Panc1 (cell line): ENCODE measurements around the gene BIRC6. TPM values are rescaled to one million over a fixed set of nuclear protein-coding genes. Genes with fewer than 3 reads are reported as not detected.
"Not testable (repeated sequence)": the region's sequence is repeated elsewhere in the genome, so short reads cannot be mapped to it uniquely, and the experiment has no call there.

Experiments used
- ATAC-seq: fragments of 200-7000 bp; cut with Tn5 transposase; 2 replicates; pipeline ENCODE4 v1.9.1; 2020; ENCODE audit warnings: mild to moderate bottlenecking, moderate library complexity
- BruUV-seq: library from RNA; stranded (reverse); fragments of 400-500 nt; replicated peaks from 2 replicates; lab custom pipeline; 2021; lab: Mats Ljungman, UMichigan
- CTCF ChIA-PET: fragments of 300-600 bp; sonication (Branson Sonifier 250); formaldehyde crosslinking; loops from one replicate; lab custom pipeline; 2022; ENCODE audit warnings: antibody characterized with exemption; lab: Charles Lee
- POLR2A ChIA-PET: fragments of 300-600 bp; sonication (Branson Sonifier 250); formaldehyde crosslinking; loops from one replicate; lab custom pipeline; 2022; ENCODE audit warnings: antibody characterized with exemption; lab: Charles Lee
- DNase-seq: peaks from one replicate; pipeline ENCODE4 v3.0.0-alpha.2; 2010; ENCODE audit warnings: low read depth, low spot score
- H3K27ac ChIP-seq: 2 replicates; pipeline ENCODE4 v1.5.1; 2011; ENCODE audit warnings: mild to moderate bottlenecking, low read length, inconsistent platforms
- H3K27me3 ChIP-seq: fragments of 200-500 bp; sonication (Bioruptor generic); 2 replicates; pipeline ENCODE4 v1.6.0; 2014; ENCODE audit warnings: low read length, inconsistent platforms; ENCODE audit not compliant: control insufficient read depth, insufficient read depth
- H3K36me3 ChIP-seq: fragments of 200-500 bp; sonication (Bioruptor generic); 2 replicates; pipeline ENCODE4 v1.5.1; 2014; ENCODE audit warnings: inconsistent platforms, mild to moderate bottlenecking, low read length, moderate library complexity; ENCODE audit not compliant: control insufficient read depth, insufficient read depth
- H3K4me1 ChIP-seq: 2 replicates; pipeline ENCODE4 v1.5.1; 2011; ENCODE audit warnings: inconsistent platforms, mild to moderate bottlenecking, low read length, moderate library complexity; ENCODE audit not compliant: control insufficient read depth, insufficient read depth
- H3K4me3 ChIP-seq, 2 experiments: 2 replicates each; pipeline ENCODE4 v1.5.1; 2011 to 2012; ENCODE audit warnings: low read depth in 2 of 2, low read length in 2 of 2, mild to moderate bottlenecking in 2 of 2, inconsistent platforms in 1 of 2, moderate library complexity in 1 of 2
- H3K9me3 ChIP-seq: fragments of 200-500 bp; sonication (Bioruptor generic); 2 replicates; pipeline ENCODE4 v1.5.1; 2014; ENCODE audit warnings: low read depth, mild to moderate bottlenecking, inconsistent platforms, low read length, moderate library complexity; ENCODE audit not compliant: control insufficient read depth, insufficient read depth
- CTCF ChIP-seq: fragments of 450-650 bp; IDR thresholded peaks from 2 replicates; pipeline ENCODE4 v1.5.1; 2017; ENCODE audit warnings: mild to moderate bottlenecking
- POLR2AphosphoS5 ChIP-seq: IDR thresholded peaks from 2 replicates; pipeline ENCODE4 v1.6.1; 2012; ENCODE audit warnings: mild to moderate bottlenecking, low read depth, low read length, moderate library complexity
- REST ChIP-seq, 2 experiments: IDR thresholded peaks; 2 replicates each; pipeline ENCODE4 v1.6.1; 2011 to 2012; ENCODE audit warnings: low read depth in 2 of 2, control low read depth in 1 of 2, low read length in 1 of 2, mild to moderate bottlenecking in 1 of 2, moderate library complexity in 1 of 2; ENCODE audit not compliant: insufficient read depth in 1 of 2
- SIN3A ChIP-seq: IDR thresholded peaks from 2 replicates; pipeline ENCODE4 v1.6.1; 2012; ENCODE audit warnings: low read depth, mild to moderate bottlenecking, low read length, moderate library complexity, borderline replicate concordance; ENCODE audit not compliant: insufficient read depth
- TCF7L2 ChIP-seq: IDR thresholded peaks from 2 replicates; pipeline ENCODE4 v1.6.1; 2011; ENCODE audit warnings: mild to moderate bottlenecking, low read depth, low read length, inconsistent platforms
- in situ Hi-C: cut with HindIII; loops from 2 replicates; pipeline ENCODE4 v1.10.0; 2016; ENCODE audit warnings: low sequenced_read_pairs, low pct_unique_long_range_greater_than_20kb
- intact Hi-C: fragments of 100-400 bp; cut with micrococcal nuclease; formaldehyde crosslinking; loops from one replicate; pipeline ENCODE4 v1.10.0; 2022; ENCODE audit not compliant: unreplicated experiment
- total RNA-seq: library from RNA; stranded (reverse); gene quantifications from one replicate; pipeline ENCODE4 v1.2.1, GENCODE V29; 2021; ENCODE audit not compliant: unreplicated experiment

BIRC6 gene
- total RNA-seq, 1 experiment from 2014 or later = 73.1 TPM

GRCh38 chr2:32330136-32330535 lies 26.7 kb upstream of the BIRC6 start:
- POLR2A ChIA-PET = interaction anchor here (0.7 kb wide), 1 partner anchor 176 kb away, joined by 7 read pairs; no protein-coding TSS in a partner anchor
- H3K27me3 ChIP-seq = no peaks in the 10 kb centered on the region
- in situ Hi-C loops (no loop called here), intact Hi-C loops (no loop called here)
- ATAC-seq = no peak
- H3K9me3 ChIP-seq = no peaks in the 10 kb centered on the region
- no peak for DNase-seq
- H3K27ac ChIP-seq = no peak overlapping the region
- TF ChIP-seq REST (IDR thresholded peaks at IDR 0.05; ENCODE audit: insufficient read depth in 1 of 2, low read depth in 2 of 2, low read length in 1 of 2) (no peak), TCF7L2 (no peak), POLR2AphosphoS5 (no peak), CTCF (no peak), SIN3A (no peak)
- no peaks in the 10 kb centered on the region for H3K36me3 ChIP-seq
- CTCF ChIA-PET = no interaction called here
- H3K4me3 ChIP-seq = no peak overlapping the region
- BruUV-seq = no TSS peak
- H3K4me1 ChIP-seq = no peaks in the 10 kb centered on the region

GRCh38 chr2:32342801-32343200 lies 14.0 kb upstream of the BIRC6 start:
- ChIA-PET POLR2A (no interaction called here), CTCF (no interaction called here)
- TF ChIP-seq TCF7L2 (no peak), SIN3A (no peak)
- Histone ChIP-seq H3K36me3 (no peaks in the 10 kb centered on the region), H3K27ac (no peak overlapping the region), H3K27me3 (no peaks in the 10 kb centered on the region), H3K4me3 (no peak overlapping the region), H3K4me1 (no peaks in the 10 kb centered on the region), H3K9me3 (no peaks in the 10 kb centered on the region)
- intact Hi-C loops (no loop called here), in situ Hi-C loops (no loop called here)
- ATAC-seq = no peak
- BruUV-seq = no TSS peak
- DNase-seq = no peak

GRCh38 chr2:32350797-32351196 lies 6.0 kb upstream of the BIRC6 start:
- H3K4me1 ChIP-seq, H3K27me3 ChIP-seq, BruUV-seq, H3K36me3 ChIP-seq, H3K9me3 ChIP-seq, H3K27ac ChIP-seq, H3K4me3 ChIP-seq, intact Hi-C loops, DNase-seq, ATAC-seq, POLR2A ChIA-PET, in situ Hi-C loops: not testable (repeated sequence)
- CTCF ChIA-PET = interaction anchor here (0.7 kb wide), 1 partner anchor 352 kb away, joined by 9 read pairs; no protein-coding TSS in a partner anchor
